HG03521 (cell line): ENCODE results near the gene SHC2.
"Not testable (repeated sequence)": the region's sequence is repeated elsewhere in the genome, so short reads cannot be mapped to it uniquely, and the experiment has no call there.

Experiments used
- ATAC-seq: cut with Tn5 transposase; IDR thresholded peaks from one replicate; pipeline ENCODE4 v1.9.1; 2021; ENCODE audit warnings: mild to moderate bottlenecking, moderate library complexity; ENCODE audit not compliant: unreplicated experiment

The SHC2 gene

GRCh38 chr19:450912-451481 is 9.8 kb downstream of the SHC2 start:
- ATAC-seq, result not testable (repeated sequence)

- ATAC-seq, result no peak
Measured at GRCh38 chr19:449916-450315, 10.9 kb downstream of the SHC2 start.

GRCh38 chr19:447816-448560 is 12.8 kb downstream of the SHC2 start:
- ATAC-seq, result no peak

GRCh38 chr19:447064-447426 is 13.8 kb downstream of the SHC2 start:
- ATAC-seq, result no peak

GRCh38 chr19:444677-445210 is 16.1 kb downstream of the SHC2 start:
- no peak for ATAC-seq

GRCh38 chr19:443005-443404 is 17.8 kb downstream of the SHC2 start:
- no peak for ATAC-seq

- no peak for ATAC-seq
Measured at GRCh38 chr19:442085-442484, 18.7 kb downstream of the SHC2 start.

GRCh38 chr19:441213-441836 is 19.5 kb downstream of the SHC2 start:
- no peak for ATAC-seq

GRCh38 chr19:440391-441212 is 20.2 kb downstream of the SHC2 start:
- no peak for ATAC-seq

- ATAC-seq, result no peak
Measured at GRCh38 chr19:439167-439900, 21.5 kb downstream of the SHC2 start.

GRCh38 chr19:438416-438958 is 22.3 kb downstream of the SHC2 start:
- ATAC-seq, result no peak

GRCh38 chr19:437041-437440 is 23.8 kb downstream of the SHC2 start:
- ATAC-seq, result no peak

- ATAC-seq, result no peak
Measured at GRCh38 chr19:436413-436950, 24.4 kb downstream of the SHC2 start.

- ATAC-seq, result no peak
Measured at GRCh38 chr19:435707-436412, 25.0 kb downstream of the SHC2 start.

- ATAC-seq, result no peak
Measured at GRCh38 chr19:435056-435706, 25.7 kb downstream of the SHC2 start.

GRCh38 chr19:434152-434960 is 26.5 kb downstream of the SHC2 start:
- ATAC-seq, result no peak

- ATAC-seq, result no peak
Measured at GRCh38 chr19:430701-431100, 30.1 kb downstream of the SHC2 start.

GRCh38 chr19:428149-428548 is 32.7 kb downstream of the SHC2 start:
- ATAC-seq, result no peak
